ENCODE data around the gene CDK3.

DNA sequence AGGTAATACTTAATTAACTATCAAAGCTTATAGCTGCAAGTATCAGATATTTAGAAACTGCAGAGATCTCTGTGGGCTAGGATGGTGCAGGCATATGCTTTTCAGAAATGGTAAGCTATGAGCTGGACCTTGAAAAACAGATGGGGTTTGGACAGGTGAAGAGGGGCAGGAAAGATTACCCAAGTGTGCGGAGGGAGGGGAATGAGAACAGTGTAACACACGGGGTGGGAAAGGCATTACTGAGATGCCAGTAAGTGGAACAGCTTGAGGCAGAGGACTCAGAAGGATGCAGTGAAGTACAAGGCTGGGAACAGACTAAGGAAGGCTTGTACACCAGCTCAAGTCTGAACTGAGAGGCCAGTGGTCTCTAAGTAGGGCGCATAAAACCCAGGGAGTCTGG lies 48.6 kb downstream of the CDK3 start:
- TF ChIP-seq, protein P1, sequence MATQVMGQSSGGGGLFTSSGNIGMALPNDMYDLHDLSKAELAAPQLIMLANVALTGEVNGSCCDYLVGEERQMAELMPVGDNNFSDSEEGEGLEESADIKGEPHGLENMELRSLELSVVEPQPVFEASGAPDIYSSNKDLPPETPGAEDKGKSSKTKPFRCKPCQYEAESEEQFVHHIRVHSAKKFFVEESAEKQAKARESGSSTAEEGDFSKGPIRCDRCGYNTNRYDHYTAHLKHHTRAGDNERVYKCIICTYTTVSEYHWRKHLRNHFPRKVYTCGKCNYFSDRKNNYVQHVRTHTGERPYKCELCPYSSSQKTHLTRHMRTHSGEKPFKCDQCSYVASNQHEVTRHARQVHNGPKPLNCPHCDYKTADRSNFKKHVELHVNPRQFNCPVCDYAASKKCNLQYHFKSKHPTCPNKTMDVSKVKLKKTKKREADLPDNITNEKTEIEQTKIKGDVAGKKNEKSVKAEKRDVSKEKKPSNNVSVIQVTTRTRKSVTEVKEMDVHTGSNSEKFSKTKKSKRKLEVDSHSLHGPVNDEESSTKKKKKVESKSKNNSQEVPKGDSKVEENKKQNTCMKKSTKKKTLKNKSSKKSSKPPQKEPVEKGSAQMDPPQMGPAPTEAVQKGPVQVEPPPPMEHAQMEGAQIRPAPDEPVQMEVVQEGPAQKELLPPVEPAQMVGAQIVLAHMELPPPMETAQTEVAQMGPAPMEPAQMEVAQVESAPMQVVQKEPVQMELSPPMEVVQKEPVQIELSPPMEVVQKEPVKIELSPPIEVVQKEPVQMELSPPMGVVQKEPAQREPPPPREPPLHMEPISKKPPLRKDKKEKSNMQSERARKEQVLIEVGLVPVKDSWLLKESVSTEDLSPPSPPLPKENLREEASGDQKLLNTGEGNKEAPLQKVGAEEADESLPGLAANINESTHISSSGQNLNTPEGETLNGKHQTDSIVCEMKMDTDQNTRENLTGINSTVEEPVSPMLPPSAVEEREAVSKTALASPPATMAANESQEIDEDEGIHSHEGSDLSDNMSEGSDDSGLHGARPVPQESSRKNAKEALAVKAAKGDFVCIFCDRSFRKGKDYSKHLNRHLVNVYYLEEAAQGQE (IDR thresholded peaks at IDR 0.05; ENCODE audit: low read depth), result no peak
- TF ChIP-seq, protein P2, sequence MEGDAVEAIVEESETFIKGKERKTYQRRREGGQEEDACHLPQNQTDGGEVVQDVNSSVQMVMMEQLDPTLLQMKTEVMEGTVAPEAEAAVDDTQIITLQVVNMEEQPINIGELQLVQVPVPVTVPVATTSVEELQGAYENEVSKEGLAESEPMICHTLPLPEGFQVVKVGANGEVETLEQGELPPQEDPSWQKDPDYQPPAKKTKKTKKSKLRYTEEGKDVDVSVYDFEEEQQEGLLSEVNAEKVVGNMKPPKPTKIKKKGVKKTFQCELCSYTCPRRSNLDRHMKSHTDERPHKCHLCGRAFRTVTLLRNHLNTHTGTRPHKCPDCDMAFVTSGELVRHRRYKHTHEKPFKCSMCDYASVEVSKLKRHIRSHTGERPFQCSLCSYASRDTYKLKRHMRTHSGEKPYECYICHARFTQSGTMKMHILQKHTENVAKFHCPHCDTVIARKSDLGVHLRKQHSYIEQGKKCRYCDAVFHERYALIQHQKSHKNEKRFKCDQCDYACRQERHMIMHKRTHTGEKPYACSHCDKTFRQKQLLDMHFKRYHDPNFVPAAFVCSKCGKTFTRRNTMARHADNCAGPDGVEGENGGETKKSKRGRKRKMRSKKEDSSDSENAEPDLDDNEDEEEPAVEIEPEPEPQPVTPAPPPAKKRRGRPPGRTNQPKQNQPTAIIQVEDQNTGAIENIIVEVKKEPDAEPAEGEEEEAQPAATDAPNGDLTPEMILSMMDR (IDR thresholded peaks at IDR 0.05 in 2 of 3, conservative IDR thresholded peaks at IDR 0.05 in 1 of 3; ENCODE audit: borderline replicate concordance in 1 of 3, insufficient read depth in 1 of 3, low read depth in 2 of 3, low read length in 2 of 3), result no peak
- TF ChIP-seq, protein P3, sequence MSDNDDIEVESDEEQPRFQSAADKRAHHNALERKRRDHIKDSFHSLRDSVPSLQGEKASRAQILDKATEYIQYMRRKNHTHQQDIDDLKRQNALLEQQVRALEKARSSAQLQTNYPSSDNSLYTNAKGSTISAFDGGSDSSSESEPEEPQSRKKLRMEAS (IDR thresholded peaks at IDR 0.05), result no peak
- no peak for TF ChIP-seq ELF1 (IDR thresholded peaks at IDR 0.05; ENCODE audit: borderline replicate concordance, low read depth)
